ENCODE data around the gene NBL1. TPM values are rescaled to one million over a fixed set of nuclear protein-coding genes. Genes with fewer than 3 reads are reported as not detected.

The NBL1 gene
- total and polyA plus RNA-seq, 5 experiments from 2014 or later = 7.7 to 19.3 (median 14.0) TPM

DNA sequence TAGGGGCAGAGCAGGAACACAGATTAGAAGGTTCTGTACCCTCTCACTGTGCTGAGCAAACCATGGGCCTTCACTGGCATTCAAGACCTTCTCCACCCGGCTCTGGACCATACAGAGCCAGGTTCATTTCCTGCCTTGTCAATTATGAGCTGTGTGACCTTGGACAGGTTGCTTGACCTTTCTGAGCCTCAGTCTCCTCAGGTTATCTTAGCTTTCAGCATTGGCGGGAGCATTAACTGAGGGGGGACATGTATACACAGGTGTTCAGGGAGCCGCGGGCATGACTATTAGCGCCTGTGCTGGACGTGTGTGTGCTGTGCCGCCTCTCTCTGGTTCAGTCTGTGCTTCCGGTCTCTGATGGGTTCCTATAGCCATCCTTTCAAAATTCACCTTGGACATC lies 52.7 kb downstream of the NBL1 start:
- POLR2A ChIA-PET = interaction anchor here (0.6 to 0.9 kb wide), 2 partner anchors 13 to 20 kb away, joined by 3 read pairs; no protein-coding TSS in a partner anchor
- H3K4me1 Mint-ChIP-seq = peaks cover 0 to 3% (median 0%) of the 10 kb centered on the region in 4 donors
- H3K4me3 Mint-ChIP-seq = no peak overlapping the region
- no peak overlapping the region for H3K27ac Mint-ChIP-seq
- H3K27me3 Mint-ChIP-seq = no peaks in the 10 kb centered on the region
- H3K36me3 Mint-ChIP-seq = peaks cover 0 to 44% (median 20%) of the 10 kb centered on the region in 3 donors
- ATAC-seq (no peak), DNase-seq (no peak)
- H3K9me3 Mint-ChIP-seq = no peaks in the 10 kb centered on the region

DNA sequence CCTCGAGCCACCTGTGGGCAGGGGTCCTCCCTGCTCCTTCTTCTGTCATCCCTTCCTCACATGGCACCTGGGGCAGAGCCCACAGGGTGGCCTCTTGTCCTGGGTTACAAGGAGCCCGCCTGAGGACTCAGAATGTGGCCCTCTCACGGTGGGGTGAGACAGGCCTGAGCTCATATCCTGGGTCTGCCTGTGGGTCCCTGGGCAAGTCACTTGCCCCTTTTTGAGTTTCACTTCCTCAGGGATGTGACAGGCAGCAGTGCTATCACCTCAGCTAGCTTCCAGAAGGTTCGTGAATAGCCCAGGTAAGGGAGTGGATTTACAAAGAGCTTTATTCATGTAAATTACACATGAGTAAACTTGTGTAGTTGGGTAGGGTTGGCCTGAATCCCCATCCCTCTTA lies 54.1 kb downstream of the NBL1 start:
- Mint-ChIP-seq H3K27ac (peak overlapping the region in 1 of 10 donors; percentile 78), H3K36me3 (peaks cover 0 to 41% (median 18%) of the 10 kb centered on the region in 3 donors), H3K4me1 (peaks cover 0 to 3% (median 0%) of the 10 kb centered on the region in 4 donors), H3K4me3 (no peak overlapping the region), H3K9me3 (no peaks in the 10 kb centered on the region), H3K27me3 (no peaks in the 10 kb centered on the region)
- POLR2A ChIA-PET = no interaction called here
- ATAC-seq (no peak), DNase-seq (peak in 1 of 10 donors; percentile 28)

DNA sequence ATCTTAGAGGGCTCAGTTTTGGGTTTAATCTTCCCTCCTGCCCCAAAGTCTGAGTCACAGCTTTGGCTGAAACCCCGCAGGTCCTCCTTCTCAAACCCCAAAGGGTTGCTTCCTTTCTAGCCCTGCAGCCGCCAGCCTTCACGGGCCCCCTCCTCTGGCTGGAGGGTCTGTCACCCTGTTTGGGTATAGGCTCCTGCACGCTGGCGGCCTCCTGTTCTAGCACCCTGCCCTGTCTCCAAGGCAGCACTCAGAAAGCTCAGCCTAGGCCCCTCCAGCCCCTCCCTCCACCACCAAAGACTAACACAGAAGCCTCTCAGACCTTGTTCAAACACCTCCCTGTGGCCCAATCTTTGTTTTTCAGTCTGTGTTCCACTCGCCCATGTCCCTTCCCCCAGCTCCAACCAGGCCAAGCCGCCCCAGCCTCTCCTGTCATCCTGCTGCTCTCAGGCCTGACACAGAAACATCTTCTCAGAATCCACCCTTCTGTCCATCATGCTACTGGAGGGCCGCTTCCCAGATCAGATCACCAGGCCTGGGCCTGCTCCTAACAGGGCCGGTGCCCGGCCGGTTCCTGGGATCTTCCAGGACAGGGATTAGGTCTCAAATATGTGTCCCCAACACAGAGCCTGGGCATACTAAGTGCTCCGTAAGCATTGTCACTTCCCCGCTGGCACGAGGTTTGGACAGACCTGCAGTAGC lies 56.1 kb downstream of the NBL1 start:
- POLR2A ChIA-PET = no interaction called here
- no peaks in the 10 kb centered on the region for H3K27me3 Mint-ChIP-seq
- ATAC-seq = no peak
- peaks cover 0 to 26% (median 6%) of the 10 kb centered on the region in 3 donors for H3K36me3 Mint-ChIP-seq
- DNase-seq = no peak
- peak overlapping the region in 1 of 10 donors; percentile 74 for H3K27ac Mint-ChIP-seq
- H3K9me3 Mint-ChIP-seq = no peaks in the 10 kb centered on the region
- H3K4me1 Mint-ChIP-seq = peaks cover 2 to 11% (median 8%) of the 10 kb centered on the region in 4 donors
- no peak overlapping the region for H3K4me3 Mint-ChIP-seq

DNA sequence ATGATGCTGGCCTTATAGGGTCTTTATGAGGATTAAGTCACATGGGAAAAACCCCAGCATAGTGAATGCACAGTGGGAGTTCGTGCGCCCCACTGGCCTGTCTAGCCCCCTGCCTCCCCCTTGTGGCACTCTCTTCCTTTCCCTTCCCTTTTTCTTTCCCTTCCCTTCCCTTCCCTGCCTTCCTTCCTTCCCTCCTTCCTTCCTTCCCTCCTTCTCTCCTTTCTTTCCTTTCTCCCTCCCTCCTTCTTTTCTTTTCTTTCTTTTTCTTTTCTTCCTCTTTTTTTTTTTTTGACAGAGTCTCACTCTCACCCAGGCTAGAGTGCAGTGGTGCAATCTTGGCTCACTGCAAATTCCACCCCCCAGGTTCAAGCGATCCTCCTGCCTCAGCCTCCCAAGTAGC lies 59.2 kb downstream of the NBL1 start:
- Mint-ChIP-seq H3K27ac (peak overlapping the region in 1 of 10 donors; percentile 48), H3K9me3 (no peaks in the 10 kb centered on the region), H3K36me3 (peaks cover 0 to 22% (median 4%) of the 10 kb centered on the region in 3 donors), H3K4me3 (no peak overlapping the region), H3K27me3 (no peaks in the 10 kb centered on the region), H3K4me1 (peaks cover 0 to 11% (median 8%) of the 10 kb centered on the region in 4 donors)
- POLR2A ChIA-PET = interaction anchor here (2.3 kb wide), 1 partner anchor 42 kb away, joined by 7 read pairs; no protein-coding TSS in a partner anchor
- no peak for ATAC-seq
- no peak for DNase-seq

DNA sequence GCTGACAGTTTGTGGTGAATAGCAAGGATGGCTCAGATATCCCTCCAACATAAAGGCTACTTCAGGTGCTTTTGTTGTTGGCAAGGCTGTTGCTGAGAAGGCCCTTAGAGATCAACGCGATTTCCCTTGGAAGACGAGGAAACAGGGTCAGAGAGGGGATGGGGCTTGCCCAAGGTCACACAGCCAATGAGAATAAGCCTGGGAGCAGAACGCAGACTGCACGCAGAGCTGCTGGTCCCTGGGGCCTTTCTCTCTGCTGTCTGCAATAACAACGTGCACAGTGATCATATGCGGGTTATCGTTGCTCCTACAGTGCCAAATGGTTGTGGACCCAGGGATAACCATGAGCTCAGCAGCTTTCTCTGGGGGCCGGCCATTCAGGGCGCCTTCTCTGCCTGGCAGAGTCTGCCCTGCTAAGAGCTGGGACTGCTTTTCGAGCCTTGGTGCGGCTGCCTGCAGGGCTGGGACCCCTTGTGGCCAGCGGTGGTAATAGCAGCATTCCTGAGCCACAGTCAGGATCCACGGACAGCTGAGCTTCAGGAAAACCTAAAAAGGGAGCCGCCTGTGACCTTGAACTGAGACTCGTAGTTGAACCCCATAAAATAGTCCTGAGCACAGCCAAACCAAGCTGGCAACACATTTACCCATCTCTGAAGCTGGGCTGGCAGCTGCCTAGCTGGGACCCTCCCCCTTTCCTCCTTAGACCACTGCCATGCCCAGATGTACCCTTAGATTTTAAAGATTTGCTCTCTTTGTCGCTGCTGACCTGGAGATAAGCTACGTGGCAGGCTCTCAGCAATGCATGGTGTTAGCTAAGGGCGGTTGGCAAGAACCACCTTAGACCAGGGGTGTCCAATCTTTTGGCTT lies 60.4 kb downstream of the NBL1 start:
- Mint-ChIP-seq H3K36me3 (peaks cover 0 to 16% (median 4%) of the 10 kb centered on the region in 3 donors), H3K4me1 (peaks cover 0 to 11% (median 8%) of the 10 kb centered on the region in 4 donors), H3K27me3 (no peaks in the 10 kb centered on the region), H3K4me3 (no peak overlapping the region), H3K9me3 (no peaks in the 10 kb centered on the region), H3K27ac (peak overlapping the region in 2 of 10 donors; percentile 27 to 43)
- ATAC-seq (peak; percentile 65 to 72), DNase-seq (peak; percentile 5 to 72 (median 50))
- POLR2A ChIA-PET = interaction anchor here (0.6 to 2.3 kb wide), 3 partner anchors 21 to 539 kb away, joined by 3 to 7 read pairs (median 3); no protein-coding TSS in a partner anchor

DNA sequence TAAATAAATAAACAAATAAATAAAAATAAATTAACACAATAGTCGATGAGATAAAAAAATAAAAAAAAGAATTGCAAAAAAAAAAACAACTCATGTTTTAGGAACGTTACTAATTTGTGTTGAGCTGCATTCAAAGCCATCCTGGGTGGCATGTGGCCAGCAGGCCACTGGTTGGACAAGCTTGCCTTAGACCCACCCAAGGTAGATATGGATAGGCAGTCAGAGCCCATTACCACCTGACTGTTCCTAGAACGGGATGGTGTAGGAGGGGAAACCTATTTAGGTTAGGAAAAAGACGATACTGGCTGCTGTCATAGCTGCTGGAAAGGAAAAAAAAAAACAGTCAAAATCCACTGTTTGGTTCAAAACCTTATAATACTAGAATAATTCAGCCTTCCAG lies 61.4 kb downstream of the NBL1 start:
- no peak for ATAC-seq
- Mint-ChIP-seq H3K27ac (peak overlapping the region in 1 of 10 donors; percentile 15), H3K27me3 (no peaks in the 10 kb centered on the region), H3K36me3 (peaks cover 3 to 12% (median 4%) of the 10 kb centered on the region in 3 donors), H3K9me3 (no peaks in the 10 kb centered on the region), H3K4me1 (peaks cover 2 to 11% (median 8%) of the 10 kb centered on the region in 4 donors), H3K4me3 (no peak overlapping the region)
- POLR2A ChIA-PET = interaction anchor here (2.3 kb wide), 1 partner anchor 44 kb away, joined by 7 read pairs; no protein-coding TSS in a partner anchor
- no peak for DNase-seq

DNA sequence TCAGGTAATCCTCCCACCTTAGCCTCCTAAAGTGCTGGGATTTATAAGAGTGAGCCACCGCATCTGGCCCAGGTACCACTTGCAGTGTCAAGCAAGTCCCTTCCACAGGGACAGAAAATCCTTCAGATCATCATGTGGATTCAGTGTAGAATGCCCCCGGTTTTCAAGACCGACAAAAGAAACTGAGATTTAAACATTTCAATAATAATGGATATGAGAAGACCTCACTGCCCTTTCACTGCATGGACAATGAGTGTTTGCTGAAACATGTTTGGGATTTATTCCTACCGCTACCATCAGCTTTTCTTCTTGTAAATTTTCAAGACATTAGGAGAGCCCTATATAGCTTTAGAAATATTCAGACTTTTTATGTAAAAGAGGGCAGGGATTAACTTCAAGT lies 62.0 kb downstream of the NBL1 start:
- ATAC-seq (no peak), DNase-seq (no peak)
- H3K9me3 Mint-ChIP-seq = no peaks in the 10 kb centered on the region
- POLR2A ChIA-PET = no interaction called here
- peaks cover 4 to 14% (median 4%) of the 10 kb centered on the region in 3 donors for H3K36me3 Mint-ChIP-seq
- peaks cover 3 to 11% (median 8%) of the 10 kb centered on the region in 4 donors for H3K4me1 Mint-ChIP-seq
- no peak overlapping the region for H3K27ac Mint-ChIP-seq
- H3K27me3 Mint-ChIP-seq = no peaks in the 10 kb centered on the region
- H3K4me3 Mint-ChIP-seq = no peak overlapping the region

Other genes starting within 250 kb of the NBL1 start
- 100 to 1,000 TPM; 268 to 289 TPM for gene CAPZB, start 158.8 kb upstream of the NBL1 start, total RNA-seq
- 100 to 1,000 TPM; 475 to 592 (median 562) TPM for gene CAPZB, start 158.8 kb upstream of the NBL1 start, polyA plus RNA-seq
- gene HTR6, start 20.6 kb downstream of the NBL1 start, total RNA-seq = not detected
- under 1 TPM in 2 of 3 donors, not detected in 1; 0.20 to 0.38 TPM for gene HTR6, start 20.6 kb downstream of the NBL1 start, polyA plus RNA-seq
- gene TMCO4, start 155.6 kb downstream of the NBL1 start, total RNA-seq = 10 to 100 TPM; 16.4 to 17.5 TPM
- 10 to 100 TPM in 2 of 3 donors, 1 to 10 TPM in 1; 7.7 to 15.3 (median 10.5) TPM for gene TMCO4, start 155.6 kb downstream of the NBL1 start, polyA plus RNA-seq
- gene RNF186, start 171.0 kb downstream of the NBL1 start, total RNA-seq = not detected
- not detected for gene RNF186, start 171.0 kb downstream of the NBL1 start, polyA plus RNA-seq
- gene OTUD3, start 238.1 kb downstream of the NBL1 start, total RNA-seq = 10 to 100 TPM; 16.4 to 16.7 TPM
- gene OTUD3, start 238.1 kb downstream of the NBL1 start, polyA plus RNA-seq = 1 to 10 TPM in 2 of 3 donors, under 1 TPM in 1; 0.95 to 2.4 (median 1.6) TPM

All from naive thymus-derived CD8-positive, alpha-beta T cell (primary cell).